Gastroesophageal sphincter (tissue), 3 donors: Measurements from ENCODE around the gene RPP30.

ENCODE experiments used
- EP300 ChIP-seq: sonication (generic); formaldehyde crosslinking; IDR thresholded peaks from one replicate; pipeline ENCODE4 v1.6.1; 2017; ENCODE audit warnings: antibody characterized with exemption, mild to moderate bottlenecking
- POLR2A ChIP-seq, 2 donors: fragments of 450-650 bp; IDR thresholded peaks; one replicate each; pipeline ENCODE4 v1.6.1; 2017; ENCODE audit warnings: antibody characterized with exemption in 2 of 2, mild to moderate bottlenecking in 2 of 2, moderate library complexity in 1 of 2
- POLR2AphosphoS5 ChIP-seq: sonication (generic); formaldehyde crosslinking; IDR thresholded peaks from one replicate; pipeline ENCODE4 v1.6.1; 2017; ENCODE audit warnings: antibody characterized with exemption
- TF ChIP-seq, protein P1 (sequence below), 4 experiments: fragments of 200-600 bp in 2 of 4; fragments of 450-650 bp in 2 of 4; sonication (generic) in 1 of 4; IDR thresholded peaks; one replicate each; pipeline ENCODE4 v1.5.1; 2017 to 2019; ENCODE audit warnings: antibody characterized with exemption in 4 of 4, mild to moderate bottlenecking in 2 of 4, moderate library complexity in 2 of 4

DNA sequence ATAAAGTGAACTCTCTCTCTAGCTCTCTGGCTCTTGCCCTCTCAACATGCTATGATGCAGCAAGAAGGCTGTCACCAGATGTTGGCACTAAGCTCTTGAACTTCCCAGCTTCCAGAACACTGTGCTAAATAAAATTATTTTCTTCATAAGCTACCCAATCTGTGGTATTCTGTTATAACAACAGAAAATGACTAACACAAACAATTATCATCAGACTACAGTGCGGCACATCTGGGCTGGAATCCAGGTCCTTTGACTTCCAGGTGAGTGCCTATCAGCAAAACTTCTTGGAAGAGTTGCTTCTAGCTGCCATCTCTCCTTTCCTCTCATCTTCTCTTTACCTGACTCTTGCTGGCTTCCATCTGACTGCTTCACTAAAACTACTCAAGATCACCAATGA is 34.3 kb upstream of the RPP30 start:
- TF ChIP-seq, protein P1, sequence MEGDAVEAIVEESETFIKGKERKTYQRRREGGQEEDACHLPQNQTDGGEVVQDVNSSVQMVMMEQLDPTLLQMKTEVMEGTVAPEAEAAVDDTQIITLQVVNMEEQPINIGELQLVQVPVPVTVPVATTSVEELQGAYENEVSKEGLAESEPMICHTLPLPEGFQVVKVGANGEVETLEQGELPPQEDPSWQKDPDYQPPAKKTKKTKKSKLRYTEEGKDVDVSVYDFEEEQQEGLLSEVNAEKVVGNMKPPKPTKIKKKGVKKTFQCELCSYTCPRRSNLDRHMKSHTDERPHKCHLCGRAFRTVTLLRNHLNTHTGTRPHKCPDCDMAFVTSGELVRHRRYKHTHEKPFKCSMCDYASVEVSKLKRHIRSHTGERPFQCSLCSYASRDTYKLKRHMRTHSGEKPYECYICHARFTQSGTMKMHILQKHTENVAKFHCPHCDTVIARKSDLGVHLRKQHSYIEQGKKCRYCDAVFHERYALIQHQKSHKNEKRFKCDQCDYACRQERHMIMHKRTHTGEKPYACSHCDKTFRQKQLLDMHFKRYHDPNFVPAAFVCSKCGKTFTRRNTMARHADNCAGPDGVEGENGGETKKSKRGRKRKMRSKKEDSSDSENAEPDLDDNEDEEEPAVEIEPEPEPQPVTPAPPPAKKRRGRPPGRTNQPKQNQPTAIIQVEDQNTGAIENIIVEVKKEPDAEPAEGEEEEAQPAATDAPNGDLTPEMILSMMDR (IDR thresholded peaks at IDR 0.05), result no peak
- TF ChIP-seq EP300 (no peak), POLR2A (IDR thresholded peaks at IDR 0.05) (no peak), POLR2AphosphoS5 (no peak)
